HG03457 (cell line): ENCODE measurements around the gene UAP1L1.
"Not testable (repeated sequence)": the region's sequence is repeated elsewhere in the genome, so short reads cannot be mapped to it uniquely, and the experiment has no call there.

Source experiments
- ATAC-seq: cut with Tn5 transposase; IDR thresholded peaks from one replicate; pipeline ENCODE4 v1.9.1; 2021; ENCODE audit warnings: moderate number of reproducible peaks; ENCODE audit not compliant: unreplicated experiment

Gene UAP1L1

DNA sequence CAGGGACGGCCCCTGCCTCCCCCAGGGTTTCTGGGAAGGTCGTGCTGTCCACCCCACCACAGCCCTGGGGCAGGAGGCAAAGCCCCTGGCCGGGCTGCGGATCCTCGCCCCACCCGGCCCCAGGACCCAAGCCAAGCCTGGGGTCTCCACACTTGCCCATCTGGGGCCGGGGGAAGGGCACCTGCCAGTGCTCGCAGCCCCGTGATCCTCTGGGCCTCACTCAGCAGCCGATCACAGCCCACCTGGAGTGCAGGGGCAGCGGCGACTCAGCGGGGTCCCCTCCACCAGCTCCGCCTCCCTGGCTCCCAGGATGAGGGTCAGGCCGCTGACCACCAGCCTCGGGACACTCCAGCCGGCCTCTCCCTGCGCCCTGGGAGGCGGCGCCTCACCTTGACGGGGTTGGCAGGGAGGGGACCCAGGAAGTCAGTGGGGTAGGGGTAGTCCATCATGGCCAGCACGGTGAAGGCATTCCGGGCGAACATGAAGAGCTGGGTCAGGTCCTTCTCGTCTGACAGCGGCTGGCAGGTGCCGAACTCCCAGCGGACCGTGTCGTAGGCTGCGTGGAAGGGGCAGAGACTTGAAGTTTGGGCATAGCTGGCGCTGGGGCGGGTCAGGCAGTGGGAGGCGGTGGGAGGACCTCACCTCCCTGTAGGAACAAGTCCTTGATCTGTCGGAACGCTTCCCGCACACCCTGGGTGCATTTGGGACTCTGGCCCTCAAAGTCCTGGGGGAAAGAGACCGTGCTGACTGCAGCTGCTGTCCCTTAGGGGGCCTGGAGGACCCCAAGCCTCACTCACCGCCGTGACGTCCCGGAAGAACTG, 35.5 kb downstream of the UAP1L1 start:
- ATAC-seq = no peak

DNA sequence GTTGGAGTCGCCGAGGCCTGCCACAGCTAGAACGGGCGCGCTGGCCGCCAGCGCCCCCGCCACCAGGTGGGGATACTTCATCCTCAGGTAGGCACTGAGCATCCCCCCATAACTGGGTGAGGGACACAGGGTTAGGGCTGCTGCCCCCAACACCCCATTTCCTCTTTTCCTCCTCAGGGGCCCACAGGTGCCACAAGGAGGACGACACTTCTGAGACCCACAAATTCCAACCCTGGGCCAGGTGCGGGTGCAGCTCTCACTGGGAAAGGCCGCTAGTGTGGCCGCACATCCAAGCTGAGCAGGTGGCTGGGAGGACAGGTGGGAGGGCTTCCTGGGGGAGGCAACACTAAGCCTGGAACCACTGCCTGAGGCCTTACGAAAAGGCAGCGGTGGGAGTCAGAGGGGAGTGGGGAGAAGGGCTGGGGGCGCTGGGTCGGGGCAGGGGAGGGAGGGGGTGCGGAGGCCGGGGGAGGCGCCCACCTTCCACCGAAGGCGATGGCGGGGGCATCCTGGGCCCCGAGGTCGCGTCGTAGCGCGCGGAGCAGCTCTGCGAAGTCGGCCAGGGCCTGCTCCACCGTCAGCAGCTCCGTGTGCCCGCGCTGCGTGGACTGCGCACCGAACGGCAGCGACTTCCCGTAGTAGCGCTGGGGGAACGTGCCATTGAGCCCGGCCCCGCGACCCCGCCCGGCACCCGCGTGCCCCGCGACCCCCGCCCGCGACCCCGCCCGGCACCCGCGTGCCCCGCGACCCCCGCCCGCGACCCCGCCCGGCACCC, 36.3 kb downstream of the UAP1L1 start:
- ATAC-seq = no peak

DNA sequence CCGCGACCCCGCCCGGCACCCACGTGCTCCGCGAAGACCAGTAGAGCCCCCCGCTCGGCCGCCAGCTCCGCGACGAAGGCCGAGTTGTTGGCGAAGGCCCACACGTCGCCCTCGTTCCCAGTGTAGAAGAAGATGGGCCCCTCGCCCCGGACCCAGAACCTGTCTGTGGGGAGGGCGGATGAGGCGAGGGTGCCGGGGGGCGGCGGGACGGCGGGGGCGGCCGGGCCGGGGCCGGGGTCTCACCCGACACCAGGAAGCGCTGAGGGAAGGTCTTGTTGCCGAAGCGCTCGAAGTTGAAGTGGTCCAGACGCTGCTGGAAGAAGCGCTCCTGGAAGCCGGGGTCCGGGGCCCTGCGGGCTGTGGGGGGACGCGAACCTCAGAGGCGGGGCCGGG, 36.9 kb downstream of the UAP1L1 start:
- ATAC-seq = no peak

DNA sequence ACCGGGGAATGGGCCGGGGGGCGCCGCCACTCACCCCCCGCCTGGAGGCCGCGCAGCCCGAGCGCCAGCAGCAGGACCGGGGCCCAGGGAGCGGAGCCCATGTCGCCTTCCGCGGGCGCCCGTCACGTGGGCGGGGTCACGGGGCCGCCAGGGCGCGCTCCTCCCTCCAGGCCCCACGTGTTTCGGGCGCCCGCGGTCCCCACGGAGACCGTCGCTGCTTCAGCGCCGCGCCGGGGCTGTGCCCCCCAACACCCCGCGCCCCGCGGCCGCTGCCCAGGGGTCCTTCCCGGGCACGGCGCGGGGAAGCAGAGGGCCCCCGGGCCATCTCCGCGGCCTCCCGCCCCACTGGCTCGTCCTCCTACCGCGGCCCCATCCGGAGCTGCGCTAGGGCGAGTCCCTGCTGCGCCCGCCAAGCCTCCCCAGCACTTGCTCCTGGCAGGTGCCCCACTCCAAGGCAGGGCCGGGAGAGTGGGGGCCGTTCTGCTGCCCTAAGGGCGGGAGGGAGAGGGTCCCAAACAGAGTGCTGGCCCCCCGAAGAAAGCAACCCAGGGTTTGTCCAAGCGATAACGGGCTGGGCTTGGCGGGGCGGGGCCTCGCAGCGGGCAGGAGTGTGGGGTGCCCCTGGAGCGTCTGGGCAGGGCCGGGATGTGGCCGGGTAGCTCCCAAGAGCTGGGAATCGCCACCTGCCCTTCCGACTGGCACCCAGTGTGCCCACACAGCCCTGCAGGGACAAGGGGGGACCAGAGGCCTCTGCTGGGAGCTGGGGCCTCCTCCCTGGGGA, 37.5 kb downstream of the UAP1L1 start, which contains the start of gene DPP7:
Gene DPP7 (minus strand): TSS at position 121 of the 781 bp plus-strand sequence. CDS start 20 bp downstream, at position 101.
- ATAC-seq = no peak

GRCh38 chr9:137115394-137116026, 38.2 kb downstream of the UAP1L1 start:
- ATAC-seq = no peak

DNA sequence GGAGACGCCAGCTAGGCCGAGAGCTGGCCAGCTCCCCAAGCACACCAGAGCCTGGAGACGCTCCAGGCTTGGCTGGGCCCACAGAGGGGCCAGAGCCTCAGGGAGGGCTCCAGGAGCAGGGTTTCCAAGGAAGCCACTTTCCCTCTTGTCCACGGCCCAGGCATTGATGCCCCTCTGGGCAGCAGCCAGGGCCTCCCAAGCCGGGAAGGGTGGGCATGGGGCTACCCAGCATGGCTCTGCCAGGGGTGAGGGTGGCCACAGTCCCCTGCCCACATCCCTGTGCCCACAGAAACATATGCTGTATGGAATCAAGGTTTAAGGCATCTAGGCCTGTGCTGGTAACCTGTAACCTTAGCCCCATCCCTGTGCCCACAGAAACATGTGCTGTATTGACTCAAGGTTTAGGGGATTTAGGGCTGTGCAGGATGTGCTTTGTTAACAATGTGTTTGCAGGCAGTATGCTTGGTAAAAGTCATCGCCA, 38.8 kb downstream of the UAP1L1 start:
- ATAC-seq = no peak

- no peak for ATAC-seq
These were observed 39.4 kb downstream of the UAP1L1 start for GRCh38 chr9:137116728-137117127.

GRCh38 chr9:137117269-137117731, 40.0 kb downstream of the UAP1L1 start:
- ATAC-seq = no peak

GRCh38 chr9:137118092-137118603, 40.8 kb downstream of the UAP1L1 start:
- not testable (repeated sequence) for ATAC-seq

DNA sequence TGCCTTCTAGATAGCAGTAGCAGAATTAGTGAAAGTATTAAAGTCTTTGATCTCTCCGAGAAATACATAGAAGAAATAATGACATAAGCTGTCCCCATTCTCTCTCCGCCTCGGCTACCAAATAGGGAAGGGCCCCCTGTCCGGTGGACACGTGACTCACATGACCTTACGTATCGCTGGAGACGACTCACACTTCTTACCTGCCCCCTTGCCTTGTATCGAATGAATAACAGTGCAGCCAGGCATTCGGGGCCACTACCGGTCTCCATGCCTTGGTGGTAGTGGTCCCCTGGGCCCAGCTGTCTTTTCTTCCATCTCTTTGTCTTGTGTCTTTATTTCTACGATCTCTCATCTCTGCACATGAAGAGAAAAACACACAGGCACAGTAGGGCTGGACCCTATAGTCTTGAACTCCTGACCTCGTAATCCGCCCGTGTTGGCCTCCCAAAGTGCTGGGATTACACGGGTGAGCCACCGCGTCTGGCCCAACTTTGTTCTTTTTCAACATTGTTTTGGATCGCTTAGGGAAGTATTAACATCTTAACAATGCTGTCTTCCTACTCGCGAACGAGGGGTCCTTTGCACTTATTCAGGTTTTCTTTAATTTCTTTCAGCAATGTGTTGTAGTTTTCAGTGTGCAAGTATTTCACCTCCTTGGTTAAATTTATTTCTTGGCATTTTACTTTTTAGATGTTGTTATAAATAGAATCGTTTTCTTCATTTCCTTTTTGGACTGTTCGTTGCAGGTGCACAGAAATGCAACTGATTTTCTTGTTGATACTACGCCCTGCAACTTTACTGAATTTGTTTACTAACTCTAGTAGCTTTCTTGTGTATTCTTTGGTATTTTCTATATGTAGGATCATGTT, 44.8 kb downstream of the UAP1L1 start:
- ATAC-seq = not testable (repeated sequence)

DNA sequence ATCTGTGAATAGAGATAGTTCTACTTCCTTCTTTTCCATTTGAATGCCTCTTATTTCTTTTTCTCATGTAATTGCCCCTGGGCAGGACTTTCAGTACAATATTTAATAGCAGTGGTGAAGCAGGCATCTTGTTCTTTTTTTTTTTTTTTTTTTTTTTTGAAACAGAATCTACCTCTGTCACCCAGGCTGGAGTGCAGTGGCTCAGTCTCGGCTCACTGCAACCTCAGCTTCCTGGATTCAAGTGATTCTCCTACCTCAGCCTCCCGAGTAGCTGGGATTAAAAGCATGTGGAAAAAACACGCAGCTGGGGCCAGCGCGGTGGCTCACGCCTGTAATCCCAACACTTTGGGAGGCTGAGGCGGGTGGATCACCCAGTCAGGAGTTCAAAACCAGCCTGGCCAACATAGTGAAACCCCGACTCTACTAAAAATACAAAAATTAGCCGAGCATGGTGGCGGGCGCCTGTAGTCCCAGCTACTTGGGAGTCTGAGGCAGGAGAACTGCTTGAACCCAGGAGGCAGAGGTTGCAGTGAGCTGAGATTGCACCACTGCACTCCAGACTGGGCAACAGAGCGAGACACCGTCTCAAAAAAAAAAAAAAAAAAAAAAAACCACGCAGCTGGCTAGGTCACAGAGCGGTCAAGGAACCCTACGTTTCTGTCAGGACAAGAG, 45.6 kb downstream of the UAP1L1 start:
- ATAC-seq = not testable (repeated sequence)

DNA sequence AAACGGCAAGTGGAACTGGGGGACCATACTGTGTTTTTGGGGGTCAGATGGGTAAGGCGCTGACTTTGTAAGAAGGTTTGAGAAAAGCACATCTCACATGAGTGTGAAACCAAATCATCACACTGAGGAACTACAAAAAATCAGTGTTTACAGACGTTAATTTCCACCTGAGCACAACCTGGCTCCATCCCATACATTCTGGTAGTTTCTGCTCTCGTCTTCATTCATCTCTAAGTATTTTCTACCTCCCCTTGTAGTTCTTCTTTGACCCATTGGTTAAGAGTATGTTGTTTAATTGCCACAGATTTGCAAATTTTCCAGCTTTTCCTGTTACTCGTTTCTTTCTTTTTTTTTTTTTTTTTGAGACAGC, 46.1 kb downstream of the UAP1L1 start:
- ATAC-seq = no peak

DNA sequence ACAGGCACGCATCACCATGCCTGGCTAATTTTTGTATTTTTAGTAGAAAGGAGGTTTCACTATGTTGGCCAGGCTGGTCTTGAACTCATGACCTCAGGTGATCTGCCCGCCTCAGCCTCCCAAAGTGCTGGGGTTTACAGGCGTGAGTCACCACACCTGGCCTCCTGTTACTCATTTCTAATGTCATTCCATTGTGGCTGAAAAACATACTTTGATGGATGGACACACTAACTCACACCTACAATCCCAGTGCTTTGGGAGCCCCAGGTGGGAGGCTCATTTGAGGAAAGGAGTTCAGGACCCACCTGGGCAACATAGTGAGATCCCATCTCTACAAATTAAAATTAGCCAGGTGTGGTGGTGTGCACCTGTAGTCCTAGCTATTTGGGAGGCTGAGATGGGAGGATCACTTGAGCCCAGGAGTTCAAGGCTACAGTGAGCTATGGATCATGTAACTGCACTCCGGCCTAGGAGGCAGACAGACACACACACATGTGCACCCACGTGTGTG, 46.7 kb downstream of the UAP1L1 start:
- not testable (repeated sequence) for ATAC-seq

GRCh38 chr9:137126786-137127185, 49.5 kb downstream of the UAP1L1 start:
- ATAC-seq = no peak

DNA sequence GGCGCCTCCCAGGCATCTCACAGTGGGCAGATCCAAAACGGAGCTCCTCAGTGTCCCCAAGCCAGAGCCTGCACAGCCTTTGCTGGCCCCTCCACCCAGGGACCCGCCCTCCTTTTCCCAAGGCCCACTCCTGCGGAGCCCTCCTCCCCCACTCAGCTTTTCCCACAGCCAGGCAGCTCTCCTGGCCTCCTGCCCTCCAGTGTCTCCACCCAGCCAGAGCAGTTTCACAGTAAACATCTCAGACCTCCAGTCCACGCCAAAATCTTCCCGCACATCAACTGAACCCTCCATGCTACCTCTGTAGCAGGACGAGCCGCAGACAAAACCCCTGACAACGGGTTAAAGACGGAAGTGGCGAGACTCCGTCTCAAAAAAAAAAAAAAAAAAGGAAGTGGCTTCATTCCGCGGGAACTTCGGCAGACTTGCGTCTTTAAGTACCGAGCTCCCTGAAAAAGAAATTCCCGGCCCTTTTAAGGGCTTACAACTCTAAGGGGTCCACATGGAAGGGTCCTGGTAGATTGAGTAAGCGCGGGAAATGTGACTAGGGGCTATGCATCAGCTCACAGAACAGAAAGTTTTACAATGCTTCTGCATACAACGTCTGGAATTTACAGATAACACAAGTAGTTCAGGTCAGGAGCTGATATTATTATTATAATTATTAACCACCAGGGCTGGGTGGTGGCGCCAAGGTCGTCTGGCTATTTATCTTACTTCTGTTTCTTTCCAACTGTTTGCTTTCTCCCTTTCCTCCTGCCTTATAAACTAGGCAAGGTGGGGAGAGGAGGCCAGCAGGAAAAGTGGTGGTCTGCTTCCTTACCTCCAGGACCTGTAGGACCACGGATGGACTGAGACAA, 50.2 kb downstream of the UAP1L1 start:
- ATAC-seq = no peak

DNA sequence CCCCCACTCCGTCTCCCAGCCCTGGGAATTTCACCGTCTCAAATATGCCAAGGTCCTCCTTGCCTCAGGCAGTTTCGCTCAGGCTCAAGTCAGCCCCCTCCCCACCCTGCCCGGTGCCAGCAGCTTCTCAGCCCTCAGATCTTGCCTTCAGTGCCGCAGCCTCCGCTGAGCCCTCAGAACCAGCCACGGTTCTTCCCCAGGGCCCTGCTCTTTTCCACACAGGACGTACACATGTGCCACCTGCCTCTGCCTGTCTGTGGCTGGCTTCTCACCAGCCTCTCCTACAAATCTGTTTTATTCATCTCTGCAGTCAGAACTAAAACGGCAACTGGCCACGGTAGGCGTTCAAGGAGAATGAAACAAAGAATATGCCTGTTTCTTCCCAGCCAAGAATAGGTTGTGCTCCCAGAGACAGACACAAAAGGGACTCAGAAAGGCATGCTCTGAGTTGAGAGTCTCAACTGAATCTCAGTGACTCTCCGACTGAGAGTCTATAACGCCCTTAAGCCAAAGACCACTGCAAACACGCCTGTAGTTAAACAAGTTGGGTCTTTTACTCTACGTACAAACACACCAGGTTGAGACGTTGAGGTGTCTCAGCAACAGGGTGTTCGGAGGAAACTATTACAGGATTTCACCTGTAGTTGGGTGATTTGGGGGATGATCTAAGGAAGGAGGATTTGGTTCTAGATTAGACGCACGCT, 51.0 kb downstream of the UAP1L1 start:
- no peak for ATAC-seq

DNA sequence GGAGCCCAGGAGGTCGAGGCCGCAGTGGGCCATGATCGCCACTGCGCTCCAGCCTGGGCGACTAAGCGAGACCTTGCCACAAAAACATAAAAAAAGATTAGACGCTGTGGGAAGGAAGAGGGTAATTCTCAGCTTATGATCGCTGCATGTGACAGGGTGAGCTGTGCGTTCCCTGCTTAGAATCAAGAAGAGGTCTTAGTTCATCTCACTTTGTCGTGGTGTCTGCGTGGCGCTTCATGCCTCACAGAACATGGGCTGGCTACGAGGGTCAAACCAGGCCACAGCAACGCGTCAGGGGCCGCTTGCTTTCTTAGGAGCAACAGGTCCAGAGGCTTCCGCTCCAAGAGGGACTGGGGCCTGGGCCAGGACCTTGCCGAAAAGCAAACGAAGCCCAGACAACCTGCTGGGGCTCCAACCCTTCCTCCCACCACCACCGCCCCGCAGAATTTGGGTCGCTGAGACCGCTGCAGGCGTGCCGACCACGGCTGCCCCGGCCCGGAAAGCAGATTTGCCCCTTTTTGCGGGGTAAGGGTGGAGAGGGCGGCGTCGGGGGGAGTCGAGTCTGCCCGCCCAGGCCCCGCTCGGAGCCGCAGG, 51.6 kb downstream of the UAP1L1 start:
- ATAC-seq = no peak
